Epithelial cell of proximal tubule (primary cell): ENCODE results near the gene ZDHHC8. TPM values are rescaled to one million over a fixed set of nuclear protein-coding genes. Genes with fewer than 3 reads are reported as not detected.

ENCODE experiments used
- DNase-seq: peaks from one replicate; pipeline ENCODE4 v3.0.0-alpha.2; 2011; ENCODE audit warnings: low read depth
- H3K4me3 ChIP-seq: 2 replicates; pipeline ENCODE4 v1.5.1; 2011; ENCODE audit warnings: low read depth, mild to moderate bottlenecking, low read length
- CTCF ChIP-seq: conservative IDR thresholded peaks from 2 replicates; pipeline ENCODE4 v1.5.1; 2012; ENCODE audit warnings: low read depth, mild to moderate bottlenecking, low read length
- total RNA-seq: library from RNA; depleted of rRNA; stranded (reverse); fragments of >200 nt; gene quantifications from 2 replicates; pipeline ENCODE4 v1.2.3, GENCODE V29; 2015

ZDHHC8 gene
- total RNA-seq, 1 donor from 2014 or later = 37.8 TPM

GRCh38 chr22:20133930-20134549, 2.4 kb downstream of the ZDHHC8 start:
- no peak for TF ChIP-seq CTCF
- no peak overlapping the region for H3K4me3 ChIP-seq
- no peak for DNase-seq

- DNase-seq = no peak
- TF ChIP-seq CTCF = no peak
- no peak overlapping the region for H3K4me3 ChIP-seq
These were observed 3.7 kb downstream of the ZDHHC8 start for GRCh38 chr22:20135265-20135664.

DNA sequence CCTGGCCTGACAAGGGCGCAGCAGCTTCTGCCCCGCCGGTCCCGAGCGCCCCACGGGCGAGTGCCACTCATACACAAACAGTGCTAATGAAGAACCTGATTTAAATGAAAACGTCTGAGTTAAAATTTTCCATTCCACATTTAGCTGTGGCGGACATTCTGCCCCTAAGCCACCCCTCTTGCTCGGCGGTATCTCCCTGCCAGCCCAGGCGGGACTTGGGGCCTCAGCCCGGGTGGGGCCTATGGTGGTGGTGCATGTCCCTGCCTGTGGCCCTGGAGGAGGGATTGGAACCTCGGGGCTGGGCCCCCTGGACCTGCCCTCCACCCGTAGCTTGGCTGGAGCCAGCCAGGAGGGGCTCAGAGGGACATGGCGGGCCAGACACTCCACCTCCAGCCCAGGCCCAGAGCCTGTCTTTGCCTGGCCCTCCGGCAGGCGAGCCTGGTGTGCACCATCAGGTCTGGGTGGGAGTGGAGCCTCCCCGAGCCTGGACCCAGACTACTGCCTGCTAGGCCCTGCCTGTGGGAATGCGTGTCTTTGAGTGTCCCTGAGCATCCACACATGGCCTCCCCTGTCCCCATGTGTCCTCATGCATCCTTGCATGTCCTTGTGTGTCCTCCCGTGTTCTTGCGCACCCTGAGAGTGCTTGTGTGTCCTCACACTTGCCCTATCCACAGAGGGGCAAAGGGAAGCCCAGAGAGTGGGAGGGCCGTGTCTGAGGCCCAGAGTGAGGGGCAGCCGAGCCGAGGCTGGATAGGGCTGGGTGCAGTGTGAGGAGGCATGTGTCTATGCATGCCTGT, 4.4 kb downstream of the ZDHHC8 start:
- no peak overlapping the region for H3K4me3 ChIP-seq
- TF ChIP-seq CTCF = no peak
- DNase-seq = no peak

DNA sequence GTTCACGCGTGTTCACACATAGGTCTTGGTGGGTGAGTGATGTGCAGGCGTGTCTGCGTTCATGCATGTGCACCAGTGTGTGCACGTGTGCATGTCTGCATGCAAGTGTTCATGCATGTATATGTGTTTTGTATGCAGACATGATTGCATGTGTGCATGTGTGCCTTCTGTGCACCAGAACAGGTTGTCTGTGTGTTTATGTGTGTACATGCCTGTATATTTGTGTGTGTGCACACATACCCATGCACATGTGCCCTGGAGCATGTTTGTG, 4.9 kb downstream of the ZDHHC8 start:
- TF ChIP-seq CTCF = no peak
- H3K4me3 ChIP-seq = no peak overlapping the region
- DNase-seq = no peak

GRCh38 chr22:20137113-20137512, 5.5 kb downstream of the ZDHHC8 start:
- DNase-seq = no peak
- TF ChIP-seq CTCF = no peak
- H3K4me3 ChIP-seq = no peak overlapping the region

GRCh38 chr22:20137671-20138416, 6.2 kb downstream of the ZDHHC8 start:
- TF ChIP-seq CTCF = no peak

More at GRCh38 chr22:20137671-20138416, 6.2 kb downstream of the ZDHHC8 start:
- no peak for DNase-seq
- H3K4me3 ChIP-seq = no peak overlapping the region
